Activated naive CD4-positive, alpha-beta T cell (primary cell): Measurements from ENCODE around the gene EVC.
"Not testable (repeated sequence)": the region's sequence is repeated elsewhere in the genome, so short reads cannot be mapped to it uniquely, and the experiment has no call there.

Source experiments
- DNase-seq, 4 experiments: peaks; one replicate each; lab custom pipeline; 2025; lab: John Stamatoyannopoulos, UW

The EVC gene

DNA sequence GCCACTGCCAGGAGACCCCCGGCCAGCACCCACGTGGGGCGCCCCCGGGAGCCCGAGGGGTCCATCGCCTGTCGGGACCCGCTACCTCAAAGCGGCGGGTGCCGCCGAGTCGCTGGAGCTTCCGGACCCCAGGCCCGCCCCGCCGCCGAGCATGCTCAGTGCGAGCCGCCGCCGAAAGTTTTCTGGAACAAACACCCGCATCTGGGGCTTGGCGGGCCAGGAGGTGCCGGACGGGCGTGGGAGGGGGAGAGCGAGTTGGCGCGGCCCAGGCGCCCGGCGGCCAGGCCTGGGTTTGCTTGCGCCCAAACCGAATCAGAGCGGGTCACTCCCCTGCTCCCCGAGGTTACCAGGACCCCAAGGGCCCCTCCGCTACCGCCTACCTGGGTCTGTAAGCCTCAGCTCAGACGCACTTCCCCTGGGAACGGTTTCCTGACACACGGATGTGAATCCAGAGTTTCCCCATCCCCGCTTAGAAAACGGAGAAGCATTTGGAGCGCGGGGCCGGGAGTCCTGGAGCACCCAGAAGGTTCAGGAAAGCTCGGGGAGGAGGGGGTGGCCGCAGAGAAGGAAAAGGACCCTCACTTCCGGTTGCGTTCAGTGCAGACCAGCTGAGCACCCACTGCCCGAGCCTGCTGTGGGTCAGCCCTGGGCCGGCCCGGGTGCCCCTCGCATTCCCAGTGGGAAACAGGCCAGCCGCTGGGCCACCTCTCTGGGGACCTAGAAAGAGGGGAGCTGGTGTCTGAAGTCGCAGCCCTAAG lies 2.4 kb upstream of the EVC start, which contains the start of gene EVC2:
EVC2 (minus strand) TSS at position 111 of the 758 bp plus-strand sequence; CDS start at position 65, 46 bp downstream.
- DNase-seq = no peak

DNA sequence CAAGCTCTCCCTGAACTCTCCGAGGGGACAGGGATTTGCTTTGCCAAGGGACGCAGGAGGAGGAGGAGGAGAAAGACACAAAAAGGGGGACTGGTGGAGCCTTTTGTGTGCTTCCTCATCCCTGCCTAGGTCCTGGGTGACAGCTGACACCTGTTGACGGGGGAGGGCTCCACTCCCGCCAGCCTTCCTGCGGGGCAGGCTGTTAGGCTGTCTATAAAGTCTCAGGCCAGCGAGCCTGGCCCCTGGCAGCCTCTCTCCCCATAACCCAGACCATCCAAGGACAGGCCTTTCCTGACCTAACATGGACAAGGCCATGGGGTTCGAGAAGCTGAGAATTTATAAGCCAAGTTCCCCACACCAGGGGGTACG lies 1.8 kb upstream of the EVC start:
- no peak for DNase-seq

DNA sequence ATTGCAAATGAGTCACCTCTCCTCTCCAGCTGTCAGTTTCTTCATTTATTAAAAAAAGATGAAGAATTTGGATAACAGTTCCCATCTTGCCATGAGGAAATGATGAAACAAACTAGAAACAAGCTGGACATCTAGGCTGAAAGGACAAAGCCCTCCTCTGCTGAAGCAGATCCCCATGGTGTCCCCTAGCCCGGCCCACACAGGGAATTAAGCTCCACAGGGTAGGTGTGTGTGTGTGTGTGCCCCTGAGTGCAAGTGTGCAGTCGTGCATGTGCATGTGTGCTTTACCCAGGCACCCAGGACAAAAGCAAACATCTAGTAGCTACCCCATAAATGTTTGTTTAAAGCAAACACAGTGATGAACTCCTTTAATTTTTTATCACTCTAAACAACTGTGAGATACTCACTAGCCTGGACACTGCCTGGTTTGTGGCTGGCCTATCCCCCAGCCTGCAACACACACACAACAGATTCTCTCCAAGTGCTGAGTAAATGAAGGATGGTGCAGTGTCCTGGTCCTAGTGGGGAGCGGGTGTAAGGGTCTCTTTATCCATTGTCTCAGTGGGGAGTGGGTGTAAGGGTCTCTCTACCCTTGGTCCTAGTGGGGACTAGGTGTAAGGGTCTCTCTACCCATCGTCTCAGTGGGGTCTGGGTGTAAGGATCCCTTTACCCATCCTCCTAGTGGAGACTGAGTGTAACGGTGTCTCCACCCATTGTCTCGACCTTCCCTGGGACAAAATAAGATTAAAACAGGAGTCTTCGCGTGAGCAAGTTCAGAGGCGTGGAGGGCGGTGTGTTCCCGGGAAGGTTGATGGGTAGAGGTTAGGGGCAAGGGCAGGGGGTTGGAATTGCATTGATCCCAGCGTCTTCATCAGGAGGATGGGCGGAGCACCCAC lies 688 bp upstream of the EVC start:
- no peak for DNase-seq

DNA sequence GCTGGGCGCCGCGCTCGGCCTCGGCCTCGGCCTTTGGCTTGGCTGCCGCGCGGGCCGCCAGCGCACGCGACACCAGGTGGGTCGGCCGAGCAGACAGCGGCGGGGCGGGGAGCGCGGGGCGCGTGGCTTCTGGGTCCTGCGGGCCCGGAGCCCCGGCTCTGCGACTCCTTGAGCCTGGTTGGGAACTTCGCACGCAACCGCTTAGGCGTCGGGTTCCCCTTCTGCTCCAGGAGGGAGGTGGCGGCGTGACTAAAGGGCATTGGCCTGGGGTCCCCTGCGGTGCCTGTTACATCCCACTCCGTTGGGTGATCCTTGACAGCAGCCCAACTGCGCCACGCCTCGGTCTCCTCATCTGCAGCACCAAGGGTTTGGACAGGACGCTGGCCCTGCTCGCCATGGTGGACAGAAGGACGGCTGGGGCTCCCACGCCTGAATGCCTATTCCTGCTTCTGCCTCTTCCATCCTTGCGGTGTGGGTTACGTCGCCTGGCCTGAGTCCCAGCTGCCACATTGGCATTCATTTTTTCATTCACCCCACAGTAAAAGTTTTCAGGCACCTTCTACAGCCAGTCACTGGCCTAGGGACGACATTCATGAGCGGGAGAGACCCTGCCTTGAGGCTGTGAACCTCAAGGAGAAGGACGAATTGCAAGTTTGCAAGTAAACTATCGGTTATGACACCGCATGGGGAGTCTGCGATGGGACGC lies 631 bp downstream of the EVC start:
- DNase-seq = no peak

DNA sequence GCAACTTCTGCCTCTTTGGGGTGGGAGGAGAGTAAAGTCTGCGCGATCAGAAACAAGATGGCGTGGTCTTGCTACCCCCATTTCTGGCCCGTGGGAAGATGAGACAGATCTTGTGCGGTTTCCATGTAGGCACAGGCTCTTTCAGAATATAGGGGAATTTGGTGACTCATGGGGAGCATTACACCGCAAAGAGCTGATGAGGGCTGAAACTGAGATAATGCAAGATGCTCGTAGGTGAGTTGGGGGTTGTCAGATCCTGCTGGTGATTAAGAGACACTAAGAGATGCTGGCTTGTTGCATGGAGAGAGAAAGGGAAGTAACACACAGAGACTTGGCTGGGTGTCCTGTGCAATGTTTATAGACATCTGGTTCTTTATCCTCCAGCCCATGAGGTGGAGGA lies 1.5 kb downstream of the EVC start:
- no peak for DNase-seq

DNA sequence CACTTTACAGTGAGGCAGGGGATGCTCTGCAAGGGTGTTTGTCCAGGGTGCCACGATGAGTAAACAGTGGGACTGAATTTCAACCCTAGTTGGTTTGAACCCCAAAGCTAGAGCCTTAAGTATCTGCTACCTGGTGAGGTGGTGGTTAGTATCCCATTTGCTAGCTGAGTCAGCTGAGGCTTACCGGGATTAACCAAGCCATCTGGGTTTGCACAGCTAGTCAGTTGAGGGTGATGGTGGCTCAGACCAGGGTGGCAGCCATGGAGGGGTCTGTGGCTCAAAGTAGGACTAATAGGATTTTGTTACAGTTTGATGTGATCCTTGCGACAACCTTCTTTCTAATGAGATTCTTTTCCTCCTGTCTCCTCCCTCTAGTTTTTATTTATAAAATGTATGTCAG lies 1.9 kb downstream of the EVC start:
- no peak for DNase-seq

DNA sequence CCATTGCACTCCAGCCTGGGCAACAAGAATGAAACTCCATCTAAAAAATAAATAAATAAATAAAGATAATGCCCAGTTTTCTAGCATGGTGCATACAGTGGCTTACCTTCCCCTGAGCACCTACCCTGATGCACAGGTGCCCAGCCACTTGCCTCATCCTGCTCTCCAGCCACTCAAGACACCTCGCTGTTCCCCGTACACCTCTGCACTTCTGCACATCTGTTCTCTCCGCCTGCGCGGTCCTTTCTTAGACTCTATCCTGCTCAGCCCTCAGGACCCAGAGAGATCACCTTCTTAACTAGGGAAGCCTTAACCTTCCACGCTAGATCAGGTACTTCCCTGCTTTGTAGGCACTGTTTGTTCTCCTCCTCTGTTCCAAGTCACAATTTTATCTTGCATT lies 2.9 kb downstream of the EVC start:
- DNase-seq = no peak

DNA sequence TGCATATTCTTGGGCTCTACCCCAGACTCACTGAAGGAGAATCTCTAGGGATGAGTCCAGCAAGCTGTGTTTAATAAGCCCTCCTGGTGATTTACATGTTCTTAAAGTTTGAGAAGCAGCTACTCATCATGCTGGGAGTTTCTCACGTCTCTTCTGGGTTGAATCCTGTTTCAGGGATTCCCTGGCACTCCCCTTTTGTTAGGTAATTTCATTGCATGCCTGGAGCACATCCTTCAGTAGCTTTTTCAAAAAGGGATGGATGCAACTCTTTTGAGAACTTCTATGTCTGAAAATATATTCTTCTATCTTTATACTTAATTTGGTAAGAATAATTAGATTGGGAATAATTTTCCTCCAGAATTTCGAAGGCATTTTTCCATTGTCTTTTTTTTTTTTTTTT lies 4.4 kb downstream of the EVC start:
- DNase-seq = no peak

DNA sequence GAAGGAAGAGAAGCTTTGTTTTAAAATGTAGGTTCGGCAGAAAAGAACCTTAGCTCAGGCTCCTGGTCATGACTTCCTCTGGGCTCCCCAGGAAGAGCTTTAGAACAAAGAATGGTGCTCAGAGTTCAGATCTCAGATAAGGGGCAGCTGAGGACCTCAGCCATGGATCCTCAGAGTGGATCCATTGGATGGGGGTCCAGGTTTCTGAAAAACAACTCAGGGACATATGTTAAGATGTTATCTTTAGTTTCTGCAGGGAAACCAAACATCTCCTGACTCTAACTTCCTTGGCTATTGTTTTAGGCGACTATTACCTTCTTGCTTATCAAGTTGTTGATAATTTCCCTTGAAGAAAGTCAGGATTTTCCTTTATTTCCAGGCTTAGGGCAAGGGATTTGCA lies 5.4 kb downstream of the EVC start:
- DNase-seq = no peak

DNA sequence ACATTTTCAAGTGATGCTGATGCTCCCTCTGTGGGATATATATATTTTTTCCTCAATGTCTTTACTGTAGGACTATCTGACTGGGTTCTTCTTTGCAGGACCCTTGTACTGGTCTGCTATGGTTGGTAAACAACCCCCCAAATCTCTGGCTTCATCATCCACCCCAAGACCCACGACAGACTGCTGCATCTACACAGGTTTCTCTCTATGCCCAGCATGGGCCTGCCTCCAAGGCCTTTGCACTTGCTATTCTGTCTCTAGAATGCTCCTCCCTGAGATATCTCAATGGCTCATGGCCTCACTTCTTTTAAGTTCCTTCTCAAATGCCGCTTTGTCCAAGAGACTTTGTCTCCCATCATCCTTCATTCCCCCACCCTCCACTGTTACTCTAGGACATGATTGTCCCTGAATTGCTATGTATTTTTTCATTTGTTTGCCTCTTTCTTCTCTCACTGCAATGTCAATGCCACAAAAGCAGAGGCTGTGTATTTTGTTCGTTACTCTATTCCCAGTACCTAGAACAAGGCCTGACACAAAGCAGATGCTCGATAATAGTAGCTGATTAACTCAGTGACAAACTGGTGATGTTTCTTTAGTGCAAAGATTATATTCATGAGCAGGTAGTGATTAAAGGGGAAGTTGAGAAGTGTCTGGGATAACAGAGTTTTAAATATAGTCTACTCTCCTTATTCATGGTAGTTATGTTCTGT lies 6.6 kb downstream of the EVC start:
- no peak for DNase-seq

DNA sequence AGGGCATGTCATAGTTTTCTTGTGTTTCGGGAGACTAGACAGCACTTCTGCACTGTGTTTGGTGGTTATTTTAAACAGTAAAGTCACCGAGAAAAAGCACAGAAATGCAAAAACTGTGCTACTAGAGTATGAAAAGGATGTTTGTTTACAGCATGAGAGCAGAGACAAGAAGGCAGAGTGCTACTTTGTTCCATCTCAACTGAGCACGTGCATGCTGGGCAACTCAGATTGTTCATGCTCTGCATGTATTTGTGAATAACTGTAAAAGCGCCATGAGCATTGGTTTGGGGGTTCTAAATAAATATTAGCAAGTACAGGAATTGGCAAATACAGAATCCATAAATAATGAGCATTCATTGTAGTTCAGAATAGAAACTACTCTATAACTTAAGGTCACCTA lies 7.4 kb downstream of the EVC start:
- no peak for DNase-seq

DNA sequence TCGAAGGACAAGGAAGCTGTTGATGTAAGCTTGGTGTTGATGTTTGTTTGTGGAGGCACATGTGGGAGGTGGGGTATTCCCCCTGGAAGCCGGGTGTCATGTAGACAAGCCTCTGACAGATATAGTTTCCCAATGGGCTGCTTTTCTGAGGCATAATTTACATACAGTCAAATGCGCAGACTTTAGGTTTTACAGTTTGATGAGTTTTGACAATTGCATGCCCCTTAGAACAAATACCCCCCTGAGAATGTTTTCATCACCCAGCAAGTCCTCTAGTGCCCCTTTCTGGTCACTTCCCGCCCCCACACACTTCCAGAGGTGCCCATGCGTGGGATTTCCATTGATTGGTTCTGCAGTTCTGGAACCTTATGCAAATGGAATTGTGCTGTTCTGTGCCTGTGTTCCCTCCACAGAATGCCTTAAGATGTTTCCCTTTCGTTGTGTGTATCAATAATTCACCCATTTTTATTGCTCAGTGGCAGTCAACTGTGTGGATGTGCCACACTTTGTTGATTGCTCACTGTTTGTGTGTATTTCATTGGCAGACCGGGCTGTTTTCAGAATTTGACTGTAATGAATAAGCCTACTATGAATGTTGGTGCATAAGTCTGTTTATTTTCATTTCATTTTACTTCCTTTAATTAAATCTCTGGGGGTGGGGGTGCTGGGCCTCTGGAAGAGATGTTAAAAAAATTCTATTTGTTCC lies 8.5 kb downstream of the EVC start:
- DNase-seq = no peak

DNA sequence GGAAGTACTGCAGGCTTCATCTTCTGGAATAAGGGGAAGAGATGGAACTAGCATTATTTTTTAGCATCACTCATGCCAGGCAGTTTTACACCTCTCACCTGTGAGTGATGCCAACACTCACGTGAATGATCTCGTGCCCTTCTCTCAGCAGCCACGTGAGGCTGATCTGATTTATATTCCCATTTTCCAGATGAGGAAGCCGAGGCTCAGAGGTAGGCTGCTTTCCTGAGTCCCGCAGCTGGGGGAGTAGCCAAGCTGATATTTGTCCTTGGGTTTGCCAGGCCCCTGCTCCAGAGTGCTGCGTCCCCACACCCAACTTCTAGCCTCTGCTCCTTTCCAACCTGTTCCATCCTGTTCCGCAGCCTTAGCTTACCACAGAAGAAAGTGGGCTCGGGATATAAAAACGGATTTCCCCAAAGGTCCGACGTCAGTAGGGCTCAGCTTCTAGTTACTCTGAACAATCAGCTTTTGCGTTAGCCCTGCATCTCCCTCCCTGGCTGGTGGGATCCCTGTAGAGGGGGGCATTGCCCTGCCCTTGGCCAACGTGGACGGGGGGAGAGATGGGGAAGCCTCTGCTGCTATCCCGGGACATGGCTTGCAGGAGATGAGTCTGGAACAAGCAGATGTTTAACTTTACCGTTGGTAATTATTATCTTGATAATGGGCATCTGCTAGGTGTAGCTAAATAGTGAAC lies 9.3 kb downstream of the EVC start:
- DNase-seq = no peak

DNA sequence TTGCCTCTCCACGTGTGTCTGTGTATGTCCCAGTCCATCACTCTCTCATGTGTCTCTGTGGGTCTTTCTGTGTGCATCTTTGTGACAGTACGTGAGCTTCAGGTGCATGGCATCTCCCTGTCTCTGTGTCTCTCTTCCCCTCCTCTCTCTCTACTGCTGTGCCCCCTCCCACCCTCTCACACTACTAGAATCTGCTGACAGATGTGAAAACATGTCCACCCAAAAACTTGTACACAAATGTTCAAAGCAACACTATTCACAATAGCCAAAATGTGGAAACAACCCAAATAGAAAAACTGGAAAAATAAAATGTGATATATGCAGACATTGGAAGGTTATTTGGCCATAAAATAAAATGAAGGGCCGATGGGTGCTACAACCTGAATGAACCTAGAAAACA lies 10.0 kb downstream of the EVC start:
- DNase-seq = no peak

DNA sequence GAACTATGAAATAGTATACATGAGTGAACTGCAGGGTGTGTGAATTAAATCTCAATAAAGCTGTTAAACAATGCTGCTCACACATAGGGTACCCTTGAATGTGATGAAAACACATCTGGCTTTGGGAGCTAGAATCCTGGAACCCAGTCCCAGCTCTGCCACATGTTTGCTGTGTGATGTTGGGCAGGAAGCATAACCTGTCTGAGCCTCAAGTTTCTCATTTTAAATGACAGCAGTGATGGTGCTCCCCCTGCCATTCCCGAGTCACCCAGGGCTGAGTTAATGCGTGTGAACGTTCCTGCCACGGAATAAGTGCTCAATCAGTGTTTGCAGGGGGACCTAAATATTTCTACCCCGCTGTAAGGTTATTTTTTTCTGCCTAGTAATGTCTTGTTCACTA lies 10.9 kb downstream of the EVC start:
- DNase-seq = no peak

DNA sequence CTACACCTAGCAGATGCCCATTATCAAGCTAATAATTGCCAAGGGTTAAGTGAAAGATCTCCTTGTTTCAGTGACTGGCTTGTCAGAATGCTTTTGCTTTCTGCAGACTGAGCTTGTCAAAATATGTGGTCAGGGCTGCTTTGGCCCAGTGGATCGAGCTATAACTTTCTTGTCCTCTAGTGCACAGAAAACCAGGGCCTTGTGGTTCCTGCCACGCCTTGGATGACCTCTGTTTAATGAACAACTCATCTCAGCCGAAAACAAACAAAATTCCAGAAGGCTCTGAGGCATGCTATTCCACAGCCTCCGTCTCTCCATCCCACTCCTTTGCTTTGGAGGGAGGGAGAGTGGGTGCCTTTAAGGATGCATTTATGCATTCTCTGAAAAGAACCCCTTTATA lies 11.3 kb downstream of the EVC start:
- DNase-seq = no peak

DNA sequence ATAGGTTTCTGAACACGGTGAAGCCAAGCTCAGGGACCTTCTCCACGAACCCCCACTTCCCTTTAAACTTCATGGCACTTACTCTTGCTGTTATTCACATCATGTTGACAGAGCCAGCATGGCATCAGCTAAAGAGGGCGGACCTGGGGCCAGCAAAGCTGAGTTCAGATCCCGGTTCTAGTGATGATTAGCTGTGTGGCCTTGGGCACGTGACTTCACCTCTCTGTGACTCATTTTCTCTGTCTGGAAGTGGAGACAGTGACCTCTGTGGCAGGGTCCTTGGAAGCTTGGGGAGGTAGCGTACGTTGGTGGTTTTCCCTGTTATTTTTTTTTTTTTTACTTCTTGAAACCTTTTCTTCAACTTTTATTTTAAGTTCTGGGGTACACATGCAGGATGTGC lies 13.4 kb downstream of the EVC start:
- no peak for DNase-seq

DNA sequence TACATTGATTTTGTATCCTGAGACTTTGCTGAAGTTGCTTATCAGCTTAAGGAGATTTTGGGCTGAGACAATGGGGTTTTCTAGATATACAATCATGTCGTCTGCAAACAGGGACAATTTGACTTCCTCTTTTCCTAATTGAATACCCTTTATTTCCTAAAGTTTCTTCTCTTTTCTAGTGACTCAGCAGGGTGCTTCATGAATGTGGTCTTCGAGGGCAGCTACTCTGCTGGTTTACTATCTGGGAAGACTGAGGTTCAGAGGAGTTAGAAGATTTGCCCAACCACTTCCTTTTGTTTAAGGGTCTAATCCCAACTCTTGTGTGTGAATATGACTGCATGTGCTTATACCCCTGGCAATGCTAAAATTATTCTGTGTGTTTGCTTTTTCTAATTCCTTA lies 17.4 kb downstream of the EVC start:
- DNase-seq = not testable (repeated sequence)

DNA sequence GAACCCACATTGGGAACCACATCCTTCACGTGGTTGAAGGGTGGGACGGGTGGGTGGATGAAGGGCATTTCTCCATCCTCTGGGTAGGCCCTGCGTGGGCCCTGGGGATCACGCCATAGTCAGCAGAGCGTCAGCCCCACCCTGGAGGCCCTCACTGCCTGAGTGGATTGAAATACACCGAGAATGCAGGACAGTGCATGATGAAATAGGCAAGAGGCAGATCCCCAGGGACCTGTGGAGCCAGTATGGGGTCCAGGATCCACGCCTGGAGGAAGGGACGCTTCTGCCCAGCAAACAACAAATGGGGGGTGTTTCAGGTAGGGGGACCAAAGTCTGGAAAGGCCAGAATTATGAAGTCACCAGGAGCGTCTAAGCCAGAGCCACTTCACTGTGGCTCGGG lies 19.4 kb downstream of the EVC start:
- no peak for DNase-seq

DNA sequence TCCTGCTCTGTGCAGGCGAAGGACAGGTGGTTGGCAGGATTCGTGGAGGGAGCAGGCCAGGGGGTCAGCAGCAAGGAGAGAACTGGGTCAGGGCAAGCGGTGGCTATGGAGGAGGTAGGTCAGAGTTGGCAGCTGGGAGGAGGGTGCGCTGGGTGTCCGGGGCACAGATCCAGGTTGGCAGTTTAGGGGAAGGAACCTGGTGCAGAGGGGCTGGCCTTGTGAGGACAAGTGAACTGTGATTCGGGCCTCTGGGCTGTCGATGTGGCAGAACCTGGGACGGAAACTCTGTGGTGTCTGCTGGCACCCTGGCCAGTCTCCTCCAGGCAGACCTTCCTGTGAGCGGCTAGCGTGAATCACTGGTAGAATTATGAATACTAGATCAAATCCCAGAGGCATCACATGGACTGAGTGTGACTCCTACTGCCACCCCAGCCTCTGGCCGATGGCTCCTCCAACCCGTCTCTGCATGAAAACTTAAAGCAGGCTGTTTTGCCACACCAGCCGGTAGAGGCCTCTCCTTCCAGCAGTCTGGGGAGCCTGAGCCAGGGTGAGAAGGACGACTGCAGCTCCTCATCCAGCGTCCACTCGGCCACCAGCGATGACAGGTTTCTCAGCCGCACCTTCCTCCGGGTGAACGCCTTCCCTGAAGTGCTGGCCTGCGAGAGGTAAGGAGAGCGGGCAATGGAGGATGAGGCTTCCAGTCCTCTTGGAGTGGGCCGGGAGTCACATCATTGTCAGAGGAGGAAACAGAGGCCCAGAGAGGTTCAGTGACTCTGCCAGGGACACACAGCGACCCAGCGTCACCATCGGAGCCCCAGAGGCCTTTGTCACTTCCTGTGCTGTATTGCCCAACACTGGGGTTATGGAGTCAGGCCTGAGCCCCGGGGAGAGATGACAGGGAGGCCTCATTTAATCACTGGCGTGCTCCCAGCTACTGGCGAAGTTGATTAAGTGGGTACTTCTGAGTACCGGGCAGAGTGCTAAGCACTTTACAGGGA lies 20.3 kb downstream of the EVC start:
- no peak for DNase-seq
